Islet of Langerhans (tissue), 1 donor: ENCODE data around the gene LSM10.

Source experiments
- FAIRE-seq: peaks from one replicate; lab custom pipeline; 2011; peaks lifted over from hg19 to GRCh38; lab: Jason Lieb, UNC

LSM10 gene

GRCh38 chr1:36350659-36351226 lies 47.0 kb downstream of the LSM10 start:
- no peak for FAIRE-seq

GRCh38 chr1:36349839-36350238 lies 47.9 kb downstream of the LSM10 start:
- FAIRE-seq: no peak

DNA sequence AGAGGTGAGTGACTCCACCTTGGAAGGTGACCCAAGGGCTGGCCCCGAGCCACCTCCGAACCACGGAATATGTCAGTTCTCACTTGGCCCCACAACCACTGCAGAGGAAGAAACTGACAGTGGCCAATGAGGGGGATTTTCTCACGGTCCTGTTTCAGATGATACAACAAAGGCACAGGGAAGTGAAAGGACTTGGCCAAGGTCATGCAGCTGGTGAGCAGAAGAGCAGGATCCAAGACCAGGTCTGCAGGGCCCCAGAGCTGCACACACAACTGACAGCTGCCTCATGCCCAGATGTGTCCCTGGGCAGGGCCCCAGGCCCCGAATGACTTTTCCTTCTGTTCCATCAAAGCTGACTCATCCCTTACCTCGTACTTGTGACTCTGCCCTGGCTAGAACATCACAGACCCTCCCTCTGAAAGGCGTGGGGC lies 48.5 kb downstream of the LSM10 start:
- FAIRE-seq: no peak

- FAIRE-seq: no peak
Observed at GRCh38 chr1:36346741-36347370, 50.9 kb downstream of the LSM10 start.

GRCh38 chr1:36345353-36345752 lies 52.4 kb downstream of the LSM10 start:
- no peak for FAIRE-seq

GRCh38 chr1:36344395-36344680 lies 53.4 kb downstream of the LSM10 start:
- FAIRE-seq: no peak

DNA sequence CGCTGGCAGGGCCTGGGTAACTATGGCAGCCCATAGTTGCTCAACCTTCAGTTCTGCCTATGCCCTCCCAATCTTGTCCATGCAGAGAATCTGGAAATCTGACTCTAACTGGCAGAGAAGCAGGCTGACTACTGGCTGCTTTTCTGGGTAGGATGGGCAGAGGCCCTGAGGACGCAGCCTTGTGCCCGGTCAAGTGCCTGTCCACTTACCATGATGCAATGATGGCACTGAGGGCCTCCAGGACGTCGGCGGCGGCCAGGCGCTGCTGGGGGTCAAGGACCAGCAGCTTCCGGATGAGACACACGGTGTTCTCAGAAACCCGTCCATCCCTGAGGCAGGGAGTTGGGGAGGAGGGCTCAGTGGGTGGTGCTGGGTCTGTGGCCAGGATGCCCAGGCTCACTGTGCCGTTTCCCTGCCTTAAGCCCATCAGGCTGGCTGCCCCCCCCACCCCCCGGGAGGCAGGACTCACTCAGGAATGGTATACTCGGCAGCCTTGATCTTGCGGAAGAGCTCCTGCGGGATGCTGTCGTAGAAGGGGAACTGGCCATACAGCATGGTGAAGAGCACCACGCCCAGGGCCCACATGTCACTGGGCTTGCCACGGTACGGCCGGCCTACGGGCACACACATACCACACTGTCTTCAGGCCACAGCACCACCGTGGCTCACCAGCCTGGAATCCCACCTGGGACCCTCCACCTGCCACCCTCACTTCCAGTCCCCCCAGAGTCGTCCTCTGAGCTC lies 53.9 kb downstream of the LSM10 start:
- no peak for FAIRE-seq
